Fibroblast of lung (primary cell): ENCODE data around the gene ARHGAP45. TPM values are rescaled to one million over a fixed set of nuclear protein-coding genes. Genes with fewer than 3 reads are reported as not detected.

Source experiments
- DNase-seq, 2 donors: peaks; one replicate each; pipeline versions ENCODE4 v3.0.0 to v3.0.0-alpha.2; 2010; ENCODE audit warnings: low read depth in 2 of 2
- H2AFZ ChIP-seq: 2 replicates; pipeline ENCODE4 v1.5.1; 2012; ENCODE audit warnings: low read length, control low read depth, inconsistent platforms
- H3K27ac ChIP-seq: 2 replicates; pipeline ENCODE4 v1.5.1; 2011; ENCODE audit warnings: low read length, control low read depth; ENCODE audit not compliant: insufficient read depth
- H3K27me3 ChIP-seq: 2 replicates; pipeline ENCODE4 v1.5.1; 2011; ENCODE audit warnings: mild to moderate bottlenecking, low read length; ENCODE audit not compliant: control insufficient read depth, insufficient read depth
- H3K36me3 ChIP-seq: 2 replicates; pipeline ENCODE4 v1.5.1; 2011; ENCODE audit warnings: low read length; ENCODE audit not compliant: control insufficient read depth, insufficient read depth
- H3K4me1 ChIP-seq: 2 replicates; pipeline ENCODE4 v1.5.1; 2011; ENCODE audit warnings: low read length; ENCODE audit not compliant: control insufficient read depth, insufficient read depth; ENCODE audit errors: extremely low read depth
- H3K4me2 ChIP-seq: 2 replicates; pipeline ENCODE4 v1.5.1; 2011; ENCODE audit warnings: low read length, control low read depth; ENCODE audit not compliant: insufficient read depth; ENCODE audit errors: extremely low read depth
- H3K4me3 ChIP-seq, 4 experiments: fragments of 200-600 bp in 1 of 4; sonication (generic) in 1 of 4; replicated peaks in 1 of 4; 2 replicates each; pipeline ENCODE4 v1.5.1; 2011 to 2016; ENCODE audit warnings: low read length in 4 of 4, low read depth in 3 of 4, mild to moderate bottlenecking in 3 of 4, control low read depth in 2 of 4, inconsistent platforms in 1 of 4, mixed read lengths in 1 of 4; ENCODE audit not compliant: insufficient read depth in 1 of 4; ENCODE audit errors: control extremely low read depth in 1 of 4
- H3K79me2 ChIP-seq: 2 replicates; pipeline ENCODE4 v1.5.1; 2012; ENCODE audit warnings: mild to moderate bottlenecking, low read length, inconsistent platforms; ENCODE audit not compliant: control insufficient read depth, insufficient read depth
- H3K9ac ChIP-seq: 2 replicates; pipeline ENCODE4 v1.5.1; 2011; ENCODE audit warnings: mild to moderate bottlenecking, low read length, control low read depth; ENCODE audit not compliant: insufficient read depth
- H3K9me3 ChIP-seq: 2 replicates; pipeline ENCODE4 v1.5.1; 2012; ENCODE audit warnings: low read depth, low read length; ENCODE audit not compliant: control insufficient read depth, insufficient read depth
- H4K20me1 ChIP-seq: 2 replicates; pipeline ENCODE4 v1.5.1; 2011; ENCODE audit warnings: low read length; ENCODE audit not compliant: control insufficient read depth, insufficient read depth; ENCODE audit errors: extremely low read depth
- CTCF ChIP-seq, 2 donors: IDR thresholded peaks in 1 of 2; conservative IDR thresholded peaks in 1 of 2; 1 replicate in 1 of 2; 2 replicates in 1 of 2; pipeline ENCODE4 v1.5.1; 2011 to 2012; ENCODE audit warnings: low read length in 2 of 2, control low read depth in 1 of 2, inconsistent platforms in 1 of 2, low read depth in 1 of 2, mild to moderate bottlenecking in 1 of 2
- EZH2 ChIP-seq: IDR thresholded peaks from 2 replicates; pipeline ENCODE4 v1.5.1; 2012; ENCODE audit warnings: low read length, control low read depth, mild to moderate bottlenecking; ENCODE audit errors: missing control alignments
- polyA plus RNA-seq, 2 donors: library from polyadenylated mRNA; depleted of rRNA in 1 of 2; stranded (reverse) in 1 of 2; unstranded in 1 of 2; fragments of >200 nt; gene quantifications; 2 replicates each; pipeline ENCODE4 v1.2.1, GENCODE V29; 2011 to 2012; ENCODE audit warnings: missing spikeins in 1 of 2
- total RNA-seq: library from RNA; depleted of rRNA; stranded (reverse); fragments of >200 nt; gene quantifications from 2 replicates; pipeline ENCODE4 v1.2.1, GENCODE V29; 2014

The ARHGAP45 gene
- total and polyA plus RNA-seq, 2 donors (not counting 1 experiment from before 2014, with no cell fraction given) = 0.42 to 1.8 TPM

- peak overlapping the region; percentile 98 for H3K27ac ChIP-seq
- no peaks in the 10 kb centered on the region for H4K20me1 ChIP-seq
- peaks cover 15% of the 10 kb centered on the region for H3K36me3 ChIP-seq
- H2AFZ ChIP-seq = no peak overlapping the region
- H3K9me3 ChIP-seq = no peaks in the 10 kb centered on the region
- peak overlapping the region; percentile 98 for H3K9ac ChIP-seq
- H3K4me3 ChIP-seq = peak overlapping the region; percentile 34 to 87 (median 77)
- peaks cover 4% of the 10 kb centered on the region for H3K4me1 ChIP-seq
- TF ChIP-seq EZH2 (no peak), CTCF (conservative IDR thresholded peaks at IDR 0.05 in 1 of 2, IDR thresholded peaks at IDR 0.05 in 1 of 2; ENCODE audit: low read depth in 1 of 2, low read length in 2 of 2) (no peak)
- DNase-seq = no peak
- peaks cover 58% of the 10 kb centered on the region for H3K79me2 ChIP-seq
- H3K4me2 ChIP-seq = peak overlapping the region; percentile 85
- no peaks in the 10 kb centered on the region for H3K27me3 ChIP-seq
These were observed 65.8 kb downstream of the ARHGAP45 start for GRCh38 chr19:1132552-1133383.

GRCh38 chr19:1133471-1133929, 66.5 kb downstream of the ARHGAP45 start:
- Histone ChIP-seq H3K36me3 (peaks cover 13% of the 10 kb centered on the region), H3K9me3 (no peaks in the 10 kb centered on the region), H3K4me3 (no peak overlapping the region), H4K20me1 (no peaks in the 10 kb centered on the region), H3K79me2 (peaks cover 52% of the 10 kb centered on the region), H3K4me2 (no peak overlapping the region), H2AFZ (no peak overlapping the region), H3K4me1 (peaks cover 4% of the 10 kb centered on the region), H3K9ac (no peak overlapping the region), H3K27me3 (no peaks in the 10 kb centered on the region), H3K27ac (peak overlapping the region; percentile 98)
- TF ChIP-seq CTCF (conservative IDR thresholded peaks at IDR 0.05 in 1 of 2, IDR thresholded peaks at IDR 0.05 in 1 of 2; ENCODE audit: low read depth in 1 of 2, low read length in 2 of 2) = no peak
- TF ChIP-seq EZH2 = no peak
- DNase-seq = no peak

- DNase-seq = no peak
- Histone ChIP-seq H3K27me3 (no peaks in the 10 kb centered on the region), H3K79me2 (peaks cover 45% of the 10 kb centered on the region), H3K9ac (no peak overlapping the region), H3K27ac (peak overlapping the region; percentile 98), H2AFZ (no peak overlapping the region), H3K4me2 (no peak overlapping the region), H3K4me3 (no peak overlapping the region), H3K4me1 (peaks cover 4% of the 10 kb centered on the region), H3K36me3 (peaks cover 14% of the 10 kb centered on the region), H4K20me1 (no peaks in the 10 kb centered on the region), H3K9me3 (no peaks in the 10 kb centered on the region)
- TF ChIP-seq CTCF (conservative IDR thresholded peaks at IDR 0.05 in 1 of 2, IDR thresholded peaks at IDR 0.05 in 1 of 2; ENCODE audit: low read depth in 1 of 2, low read length in 2 of 2) (no peak), EZH2 (no peak)
These were observed 67.5 kb downstream of the ARHGAP45 start for GRCh38 chr19:1134431-1134830.
